Activated CD8-positive, alpha-beta T cell treated with anti-CD3 and anti-CD28 coated beads for 36 hours (primary cell): ENCODE measurements around the gene POLE2. TPM values are rescaled to one million over a fixed set of nuclear protein-coding genes. Genes with fewer than 3 reads are reported as not detected.

Experiments
- ATAC-seq: fragments of 200-7000 bp; cut with Tn5 transposase; one replicate; pipeline ENCODE4 v1.10.0; 2021; ENCODE audit warnings: mild to moderate bottlenecking, moderate library complexity
- CTCF ChIA-PET: fragments of 350-600 bp; sonication (Branson Sonifier 250); formaldehyde crosslinking; loops from one replicate; lab custom pipeline; 2021; ENCODE audit warnings: antibody characterized with exemption; lab: Charles Lee
- POLR2A ChIA-PET: fragments of 350-600 bp; sonication (Branson Sonifier 250); formaldehyde crosslinking; loops from one replicate; lab custom pipeline; 2021; ENCODE audit warnings: antibody characterized with exemption; lab: Charles Lee
- DNase-seq: peaks from one replicate; pipeline ENCODE4 v3.0.0-alpha.2; 2020
- H3K27ac Mint-ChIP-seq: one replicate; pipeline ENCODE4 v1.8.0; 2021; ENCODE audit warnings: mild to moderate bottlenecking, mixed read lengths
- H3K27me3 Mint-ChIP-seq: one replicate; pipeline ENCODE4 v1.8.0; 2021; ENCODE audit warnings: mixed read lengths
- H3K36me3 Mint-ChIP-seq: one replicate; pipeline ENCODE4 v1.8.0; 2021; ENCODE audit warnings: low read depth, mixed read lengths
- H3K4me1 Mint-ChIP-seq: one replicate; pipeline ENCODE4 v1.8.0; 2021; ENCODE audit warnings: low read depth, mixed read lengths
- H3K4me3 Mint-ChIP-seq: one replicate; pipeline ENCODE4 v1.8.0; 2021; ENCODE audit warnings: mild to moderate bottlenecking, moderate library complexity, mixed read lengths
- H3K9me3 Mint-ChIP-seq: one replicate; pipeline ENCODE4 v1.8.0; 2021; ENCODE audit warnings: mixed read lengths
- CTCF ChIP-seq: fragments of 200-600 bp; IDR thresholded peaks from one replicate; pipeline ENCODE4 v1.8.0; 2022; ENCODE audit warnings: antibody characterized with exemption, mild to moderate bottlenecking
- intact Hi-C: fragments of 100-400 bp; cut with micrococcal nuclease; formaldehyde crosslinking; loops from one replicate; pipeline ENCODE4 v1.10.0; 2022
- total RNA-seq, 2 experiments: library from RNA; stranded (reverse); gene quantifications; one replicate each; pipeline ENCODE4 v1.2.3, GENCODE V29; 2021

The POLE2 gene
- total RNA-seq, 2 experiments from 2014 or later, result 36.3 to 36.5 TPM

DNA sequence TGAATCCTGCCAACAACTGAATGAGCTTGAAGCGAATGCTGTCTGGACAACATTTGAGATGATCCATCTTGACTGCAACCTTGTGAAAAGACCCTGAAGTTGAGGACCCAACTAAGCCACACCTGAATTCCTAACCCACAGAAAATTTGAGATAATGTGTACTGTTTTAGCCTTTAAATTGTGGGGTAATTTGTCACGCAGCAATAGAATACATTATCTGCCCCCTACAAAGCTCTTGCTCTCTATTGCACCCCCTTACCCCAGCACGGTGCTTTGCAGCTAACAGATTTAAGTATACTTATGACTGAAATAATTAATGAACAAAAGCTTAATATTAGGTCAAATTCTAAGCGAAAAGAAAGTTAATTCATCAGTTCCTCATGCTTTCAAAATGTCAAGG lies 1.6 kb downstream of the POLE2 start:
- peaks cover 29% of the 10 kb centered on the region for H3K36me3 Mint-ChIP-seq
- ChIA-PET POLR2A (interaction anchor here (0.8 to 2.1 kb wide), 4 partner anchors 10 to 100 kb away, joined by 3 to 5 read pairs (median 3); partner anchors contain the start of gene RPS29), CTCF (interaction anchor here (0.6 to 1.4 kb wide), 2 partner anchors 175 to 1091 kb away, joined by 4 read pairs; no protein-coding TSS in a partner anchor)
- no peak overlapping the region for H3K27ac Mint-ChIP-seq
- no peaks in the 10 kb centered on the region for H3K9me3 Mint-ChIP-seq
- H3K27me3 Mint-ChIP-seq, result no peaks in the 10 kb centered on the region
- peak overlapping the region; percentile 92 for H3K4me3 Mint-ChIP-seq
- no peak for ATAC-seq
- no peak for DNase-seq
- peaks cover 23% of the 10 kb centered on the region for H3K4me1 Mint-ChIP-seq
- intact Hi-C loops, result no loop called here
- TF ChIP-seq CTCF, result no peak

- ATAC-seq (no peak), DNase-seq (no peak)
- H3K36me3 Mint-ChIP-seq, result peaks cover 60% of the 10 kb centered on the region
- H3K9me3 Mint-ChIP-seq, result no peaks in the 10 kb centered on the region
- peaks cover 7% of the 10 kb centered on the region for H3K4me1 Mint-ChIP-seq
- intact Hi-C loops, result no loop called here
- H3K4me3 Mint-ChIP-seq, result no peak overlapping the region
- ChIA-PET CTCF (no interaction called here), POLR2A (no interaction called here)
- no peak overlapping the region for H3K27ac Mint-ChIP-seq
- H3K27me3 Mint-ChIP-seq, result no peaks in the 10 kb centered on the region
- no peak for TF ChIP-seq CTCF
These were observed 8.7 kb downstream of the POLE2 start for GRCh38 chr14:49679271-49679670.

- TF ChIP-seq CTCF, result no peak
- ATAC-seq (no peak), DNase-seq (no peak)
- no peaks in the 10 kb centered on the region for H3K27me3 Mint-ChIP-seq
- no peaks in the 10 kb centered on the region for H3K9me3 Mint-ChIP-seq
- POLR2A ChIA-PET, result interaction anchor here (1.2 to 1.3 kb wide), 2 partner anchors 38 to 90 kb away, joined by 3 to 4 read pairs; no protein-coding TSS in a partner anchor
- peaks cover 66% of the 10 kb centered on the region for H3K36me3 Mint-ChIP-seq
- CTCF ChIA-PET, result interaction anchor here (0.9 to 1.3 kb wide), 3 partner anchors 15 to 57 kb away, joined by 3 read pairs; partner anchors contain the start of genes MGAT2 and RPL36AL
- H3K27ac Mint-ChIP-seq, result no peak overlapping the region
- H3K4me3 Mint-ChIP-seq, result no peak overlapping the region
- H3K4me1 Mint-ChIP-seq, result peaks cover 7% of the 10 kb centered on the region
- intact Hi-C loops, result no loop called here
These were observed 10.4 kb downstream of the POLE2 start for GRCh38 chr14:49677643-49678042.

GRCh38 chr14:49673586-49673985 lies 14.4 kb downstream of the POLE2 start:
- H3K27me3 Mint-ChIP-seq, result no peaks in the 10 kb centered on the region
- no peak for TF ChIP-seq CTCF
- H3K36me3 Mint-ChIP-seq, result peaks cover 56% of the 10 kb centered on the region
- no peaks in the 10 kb centered on the region for H3K4me1 Mint-ChIP-seq
- ChIA-PET CTCF (interaction anchor here (0.6 kb wide), 1 partner anchor 76 kb away, joined by 3 read pairs; no protein-coding TSS in a partner anchor), POLR2A (no interaction called here)
- H3K9me3 Mint-ChIP-seq, result no peaks in the 10 kb centered on the region
- DNase-seq (no peak), ATAC-seq (no peak)
- no peak overlapping the region for H3K4me3 Mint-ChIP-seq
- H3K27ac Mint-ChIP-seq, result no peak overlapping the region
- intact Hi-C loops, result no loop called here

GRCh38 chr14:49670475-49670874 lies 17.5 kb downstream of the POLE2 start:
- H3K27ac Mint-ChIP-seq, result no peak overlapping the region
- POLR2A ChIA-PET, result interaction anchor here (0.8 kb wide), 1 partner anchor 15 kb away, joined by 6 read pairs; no protein-coding TSS in a partner anchor
- no peaks in the 10 kb centered on the region for H3K27me3 Mint-ChIP-seq
- H3K4me3 Mint-ChIP-seq, result no peak overlapping the region
- TF ChIP-seq CTCF, result no peak
- DNase-seq (no peak), ATAC-seq (no peak)
- intact Hi-C loops, result no loop called here
- CTCF ChIA-PET, result no interaction called here
- H3K4me1 Mint-ChIP-seq, result no peaks in the 10 kb centered on the region
- no peaks in the 10 kb centered on the region for H3K9me3 Mint-ChIP-seq
- H3K36me3 Mint-ChIP-seq, result peaks cover 52% of the 10 kb centered on the region
